Measurements from ENCODE around the gene MMP17.
A peak's percentile ranks its signal among the peaks of the same experiment; 100 is the strongest.

Gene MMP17

DNA sequence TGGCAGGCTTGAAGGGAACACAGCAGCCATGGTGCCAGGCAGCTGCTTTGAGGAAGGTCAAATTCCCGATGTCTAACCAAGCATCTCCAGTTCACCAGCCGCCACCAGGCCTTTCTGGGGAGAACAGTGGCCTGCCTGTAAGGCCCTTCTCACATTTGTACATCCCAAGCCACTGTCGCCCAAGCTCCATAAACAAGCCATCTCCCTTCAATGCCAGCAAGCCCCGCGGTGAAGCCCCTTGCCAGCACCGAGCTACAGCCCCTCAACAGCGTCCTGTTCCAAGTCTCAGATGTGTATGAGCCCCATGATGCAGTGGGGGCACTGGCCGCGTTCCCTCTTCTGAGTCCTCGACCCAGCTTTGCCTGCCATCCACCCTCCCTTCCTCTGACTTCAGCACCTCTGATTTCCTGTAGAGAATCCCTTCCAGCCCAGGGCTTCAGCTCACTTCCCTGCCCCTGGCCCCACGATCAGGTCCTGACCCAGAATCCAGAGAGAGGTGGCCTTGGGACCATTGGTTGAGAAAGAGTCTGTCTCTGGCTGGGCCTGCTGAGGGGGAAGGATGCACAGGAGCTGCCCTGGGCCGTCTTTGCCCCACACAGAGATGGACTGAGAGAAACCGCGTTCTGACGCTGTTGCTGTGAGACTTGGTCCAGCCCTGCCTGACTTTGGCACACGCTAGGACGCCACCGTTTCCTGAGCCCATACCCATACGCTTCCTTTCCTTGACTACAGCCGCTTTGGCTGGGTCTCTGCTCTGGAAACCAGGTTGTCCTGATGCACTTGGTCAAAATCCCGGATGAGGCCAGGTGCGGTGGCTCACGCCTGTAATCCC, 1.9 kb upstream of the MMP17 start:
- no peaks in the 10 kb centered on the region for H3K9me3 ChIP-seq
- H3K36me3 ChIP-seq = no peaks in the 10 kb centered on the region
- H3K4me3 ChIP-seq (ENCODE audit: low read depth, low read length) = no peak overlapping the region
- H3K4me1 ChIP-seq = no peaks in the 10 kb centered on the region
- peaks cover 34% of the 10 kb centered on the region for H3K27me3 ChIP-seq
- TF ChIP-seq, protein P1, sequence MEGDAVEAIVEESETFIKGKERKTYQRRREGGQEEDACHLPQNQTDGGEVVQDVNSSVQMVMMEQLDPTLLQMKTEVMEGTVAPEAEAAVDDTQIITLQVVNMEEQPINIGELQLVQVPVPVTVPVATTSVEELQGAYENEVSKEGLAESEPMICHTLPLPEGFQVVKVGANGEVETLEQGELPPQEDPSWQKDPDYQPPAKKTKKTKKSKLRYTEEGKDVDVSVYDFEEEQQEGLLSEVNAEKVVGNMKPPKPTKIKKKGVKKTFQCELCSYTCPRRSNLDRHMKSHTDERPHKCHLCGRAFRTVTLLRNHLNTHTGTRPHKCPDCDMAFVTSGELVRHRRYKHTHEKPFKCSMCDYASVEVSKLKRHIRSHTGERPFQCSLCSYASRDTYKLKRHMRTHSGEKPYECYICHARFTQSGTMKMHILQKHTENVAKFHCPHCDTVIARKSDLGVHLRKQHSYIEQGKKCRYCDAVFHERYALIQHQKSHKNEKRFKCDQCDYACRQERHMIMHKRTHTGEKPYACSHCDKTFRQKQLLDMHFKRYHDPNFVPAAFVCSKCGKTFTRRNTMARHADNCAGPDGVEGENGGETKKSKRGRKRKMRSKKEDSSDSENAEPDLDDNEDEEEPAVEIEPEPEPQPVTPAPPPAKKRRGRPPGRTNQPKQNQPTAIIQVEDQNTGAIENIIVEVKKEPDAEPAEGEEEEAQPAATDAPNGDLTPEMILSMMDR (IDR thresholded peaks at IDR 0.05; ENCODE audit: low read depth, low read length) = no peak
- no peak for DNase-seq

DNA sequence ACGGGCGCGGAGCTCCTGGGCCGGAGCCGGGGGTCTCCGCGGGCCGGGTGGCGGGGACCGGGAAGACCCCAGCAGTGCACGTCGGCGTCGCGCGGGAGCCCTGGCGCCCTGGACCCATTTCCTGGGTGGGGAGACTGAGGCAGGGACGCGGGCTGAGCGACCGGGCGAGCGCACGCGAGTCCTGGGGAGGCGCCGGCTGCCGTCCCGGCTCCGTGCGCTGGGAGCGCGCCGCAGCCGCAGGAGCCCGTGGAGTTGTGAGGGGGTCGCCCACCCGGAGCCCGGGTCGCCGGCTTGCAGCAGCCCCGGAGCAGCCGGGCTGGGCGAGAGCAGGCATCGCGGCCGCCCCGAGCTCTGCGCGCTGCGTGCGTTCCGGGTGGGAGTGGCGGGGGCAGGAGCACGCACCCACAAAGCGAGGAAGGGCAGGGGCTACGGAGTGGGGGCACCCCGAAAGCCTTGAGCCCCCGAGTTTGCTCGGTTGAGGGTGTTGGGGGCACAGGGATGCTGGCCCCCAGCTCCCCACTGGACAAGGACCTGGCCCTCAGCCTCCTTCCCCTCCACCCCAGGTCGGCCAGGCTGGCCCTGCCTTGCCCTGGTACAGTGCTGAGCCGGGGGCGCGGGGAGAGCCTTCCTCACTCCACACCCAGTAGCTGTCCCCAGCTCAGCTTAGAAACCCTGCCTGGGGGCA, 620 bp downstream of the MMP17 start:
- Histone ChIP-seq H3K9me3 (no peaks in the 10 kb centered on the region), H3K4me3 (ENCODE audit: low read depth, low read length) (peak overlapping the region; percentile 19), H3K4me1 (no peaks in the 10 kb centered on the region), H3K27me3 (peaks cover 47% of the 10 kb centered on the region), H3K36me3 (no peaks in the 10 kb centered on the region)
- TF ChIP-seq, protein P1 (IDR thresholded peaks at IDR 0.05; ENCODE audit: low read depth, low read length) = no peak
- peak; percentile 35 for DNase-seq

DNA sequence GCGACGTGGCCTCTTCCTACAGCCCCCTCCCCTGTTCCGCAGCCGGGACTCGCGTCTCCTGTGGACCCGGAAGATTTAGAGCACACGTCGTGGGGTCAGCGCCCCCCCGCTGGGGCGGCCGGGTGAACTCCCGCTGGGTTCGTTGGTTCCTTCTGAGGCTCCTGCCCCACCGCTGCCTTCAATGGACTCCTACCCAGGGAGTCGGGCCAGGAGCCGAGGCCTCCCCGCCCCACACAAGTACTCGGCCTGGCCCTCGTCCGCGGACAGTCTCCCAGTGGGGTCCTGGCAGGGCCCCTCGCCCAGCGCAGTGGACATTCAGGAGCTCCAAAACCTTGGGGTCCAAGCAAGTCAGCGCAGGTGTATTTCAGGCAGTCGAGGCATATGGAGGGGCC, 1.2 kb downstream of the MMP17 start:
- Histone ChIP-seq H3K36me3 (no peaks in the 10 kb centered on the region), H3K4me1 (no peaks in the 10 kb centered on the region), H3K4me3 (ENCODE audit: low read depth, low read length) (peak overlapping the region; percentile 19), H3K27me3 (peaks cover 47% of the 10 kb centered on the region), H3K9me3 (no peaks in the 10 kb centered on the region)
- DNase-seq = peak; percentile 30
- TF ChIP-seq, protein P1 (IDR thresholded peaks at IDR 0.05; ENCODE audit: low read depth, low read length) = no peak

DNA sequence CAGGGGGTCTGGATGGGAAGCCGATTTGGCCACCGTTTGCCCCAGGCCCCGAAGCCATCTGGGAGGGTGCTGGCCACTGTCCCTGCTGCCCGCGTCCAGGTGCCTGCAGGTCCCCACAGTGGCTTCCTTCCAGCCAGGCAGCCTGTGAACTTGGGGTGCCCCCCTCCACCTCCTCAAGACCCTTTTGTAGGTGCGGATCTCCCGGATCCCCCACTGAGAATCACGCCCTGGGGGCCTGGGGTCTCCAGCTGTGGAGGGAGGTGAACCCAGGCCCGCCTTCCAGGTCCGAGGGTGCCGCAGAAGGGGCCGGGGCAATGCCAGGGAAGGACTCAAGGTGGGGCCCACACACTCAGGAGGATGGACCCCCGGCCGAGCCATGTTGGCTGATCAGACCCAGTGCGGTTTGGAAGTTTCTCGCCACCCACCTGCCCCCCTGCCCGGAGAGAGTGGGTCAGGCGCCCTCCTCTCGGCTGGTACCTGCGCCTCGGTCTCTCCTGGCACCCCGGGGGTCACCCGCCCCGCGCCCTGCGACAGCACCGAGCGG, 1.7 kb downstream of the MMP17 start:
- H3K36me3 ChIP-seq = no peaks in the 10 kb centered on the region
- H3K27me3 ChIP-seq = peaks cover 47% of the 10 kb centered on the region
- DNase-seq = peak; percentile 26
- no peaks in the 10 kb centered on the region for H3K9me3 ChIP-seq
- TF ChIP-seq, protein P1 (IDR thresholded peaks at IDR 0.05; ENCODE audit: low read depth, low read length) = no peak
- H3K4me1 ChIP-seq = no peaks in the 10 kb centered on the region
- peak overlapping the region; percentile 58 for H3K4me3 ChIP-seq (ENCODE audit: low read depth, low read length)

DNA sequence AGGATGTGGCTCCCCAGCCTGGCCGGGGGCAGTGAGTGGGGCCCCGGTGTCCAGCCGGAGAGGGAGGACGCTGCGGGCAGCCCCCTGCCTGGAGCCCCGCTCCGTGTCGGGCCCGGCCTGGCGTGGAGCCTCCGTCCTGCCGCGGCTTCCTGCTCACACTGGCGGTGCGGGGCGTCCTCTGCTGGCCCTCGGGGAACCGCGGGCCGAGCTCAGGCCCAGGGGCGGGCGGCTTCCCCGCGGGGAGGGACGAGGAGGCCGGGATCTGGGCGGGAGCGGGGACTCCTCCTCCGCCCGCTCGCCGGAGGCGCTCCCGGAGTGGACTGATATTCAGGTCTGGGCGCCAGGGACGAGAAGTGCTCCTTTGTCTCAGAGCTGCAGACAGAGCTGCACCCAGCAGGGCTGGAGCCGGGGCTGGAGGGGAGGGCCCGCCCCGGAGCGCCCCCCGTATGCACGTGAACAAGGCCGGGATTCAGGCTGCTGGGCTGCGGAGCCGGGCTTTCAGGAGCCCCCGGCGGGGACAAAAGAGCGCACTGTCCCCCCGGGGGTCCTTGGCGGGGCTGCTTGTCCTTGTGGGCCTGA, 2.2 kb downstream of the MMP17 start:
- H3K9me3 ChIP-seq = no peaks in the 10 kb centered on the region
- DNase-seq = peak; percentile 87
- peak overlapping the region; percentile 58 for H3K4me3 ChIP-seq (ENCODE audit: low read depth, low read length)
- no peaks in the 10 kb centered on the region for H3K4me1 ChIP-seq
- TF ChIP-seq, protein P1 (IDR thresholded peaks at IDR 0.05; ENCODE audit: low read depth, low read length) = peak; percentile 48
- no peaks in the 10 kb centered on the region for H3K36me3 ChIP-seq
- peaks cover 47% of the 10 kb centered on the region for H3K27me3 ChIP-seq

Measured in BE2C (cell line).